Endothelial cell of umbilical vein (primary cell): ENCODE results near the gene ZNF157. TPM values are rescaled to one million over a fixed set of nuclear protein-coding genes. Genes with fewer than 3 reads are reported as not detected.

Experiments
- BruUV-seq: library from RNA; stranded (reverse); fragments of 400-500 nt; replicated peaks from 2 replicates; lab custom pipeline; 2021; lab: Mats Ljungman, UMichigan
- CTCF ChIA-PET: fragments of 300-600, 350-600 bp; sonication (Branson Sonifier 250); formaldehyde crosslinking; loops from one replicate; lab custom pipeline; 2021; ENCODE audit warnings: antibody characterized with exemption, inconsistent platforms; lab: Charles Lee
- POLR2A ChIA-PET: fragments of 300-600, 350-600 bp; sonication (Branson Sonifier 250); formaldehyde crosslinking; loops from one replicate; lab custom pipeline; 2021; ENCODE audit warnings: antibody characterized with exemption, inconsistent platforms; lab: Charles Lee
- DNase-seq: peaks from one replicate; pipeline ENCODE4 v3.0.0-alpha.2; 2011; ENCODE audit warnings: low read depth, low spot score
- FAIRE-seq: peaks from 2 replicates; lab custom pipeline; 2011; peaks lifted over from hg19 to GRCh38; lab: Jason Lieb, UNC
- H2AFZ ChIP-seq: 2 replicates; pipeline ENCODE4 v1.6.0; 2012; ENCODE audit warnings: low read depth, low read length, control low read depth, inconsistent platforms
- H3K27ac ChIP-seq: 2 replicates; pipeline ENCODE4 v1.5.1; 2011; ENCODE audit warnings: low read depth, mild to moderate bottlenecking, control low read depth, low read length, moderate library complexity; ENCODE audit not compliant: insufficient read depth
- H3K27me3 ChIP-seq, 2 experiments: 2 replicates each; pipeline versions ENCODE4 v1.6.0 to v1.6.1; 2011; ENCODE audit warnings: low read length in 2 of 2, mixed read lengths in 1 of 2; ENCODE audit not compliant: control insufficient read depth in 2 of 2, insufficient read depth in 2 of 2
- H3K36me3 ChIP-seq, 2 experiments: 2 replicates in 1 of 2; 3 replicates in 1 of 2; pipeline ENCODE4 v1.5.1; 2011; ENCODE audit warnings: low read length in 2 of 2, mild to moderate bottlenecking in 1 of 2, moderate library complexity in 1 of 2; ENCODE audit not compliant: control insufficient read depth in 2 of 2, insufficient read depth in 2 of 2; ENCODE audit errors: extremely low read depth in 1 of 2
- H3K4me1 ChIP-seq: 3 replicates; pipeline ENCODE4 v1.5.1; 2011; ENCODE audit warnings: mild to moderate bottlenecking, low read length; ENCODE audit not compliant: control insufficient read depth, insufficient read depth; ENCODE audit errors: extremely low read depth
- H3K4me2 ChIP-seq: 2 replicates; pipeline ENCODE4 v1.6.1; 2011; ENCODE audit warnings: low read length, control low read depth, mixed read lengths; ENCODE audit not compliant: insufficient read depth
- H3K4me3 ChIP-seq, 3 experiments: fragments of 200-600 bp in 1 of 3; sonication (generic), shearing (Covaris generic) in 1 of 3; replicated peaks in 1 of 3; 2 replicates each; pipeline ENCODE4 v1.5.1; 2011 to 2016; ENCODE audit warnings: control low read depth in 3 of 3, low read length in 3 of 3, mild to moderate bottlenecking in 2 of 3, inconsistent platforms in 1 of 3, low read depth in 1 of 3, moderate library complexity in 1 of 3; ENCODE audit not compliant: insufficient read depth in 1 of 3
- H3K79me2 ChIP-seq: 2 replicates; pipeline ENCODE4 v1.6.0; 2012; ENCODE audit warnings: low read length, inconsistent platforms; ENCODE audit not compliant: control insufficient read depth, insufficient read depth
- H3K9ac ChIP-seq: replicated peaks from 2 replicates; pipeline ENCODE3; 2011; ENCODE audit warnings: low read length, control low read depth; ENCODE audit not compliant: insufficient read depth; ENCODE audit errors: extremely low read depth
- H3K9me1 ChIP-seq: replicated peaks from 3 replicates; pipeline ENCODE4 v1.6.0; 2011; ENCODE audit warnings: mild to moderate bottlenecking, low read length; ENCODE audit not compliant: control insufficient read depth, insufficient read depth; ENCODE audit errors: extremely low read depth
- H3K9me3 ChIP-seq: replicated peaks from 2 replicates; pipeline ENCODE4 v1.5.1; 2012; ENCODE audit warnings: low read length, inconsistent platforms; ENCODE audit not compliant: control insufficient read depth, insufficient read depth
- H4K20me1 ChIP-seq: replicated peaks from 2 replicates; pipeline ENCODE3; 2011; ENCODE audit warnings: mild to moderate bottlenecking, low read length; ENCODE audit not compliant: control insufficient read depth, insufficient read depth; ENCODE audit errors: extremely low read depth
- EZH2 ChIP-seq: IDR thresholded peaks from 2 replicates; pipeline ENCODE4 v1.6.1; 2012; ENCODE audit warnings: borderline replicate concordance, low read depth, mild to moderate bottlenecking, moderate library complexity, low read length, inconsistent platforms; ENCODE audit not compliant: severe bottlenecking
- FOS ChIP-seq: IDR thresholded peaks from 2 replicates; pipeline ENCODE4 v1.6.1; 2011; ENCODE audit warnings: mild to moderate bottlenecking, low read length, moderate library complexity, borderline replicate concordance; ENCODE audit not compliant: insufficient read depth
- GATA2 ChIP-seq: IDR thresholded peaks from 2 replicates; pipeline ENCODE4 v1.7.0; 2011; ENCODE audit warnings: low read depth, mild to moderate bottlenecking, moderate library complexity, mixed read lengths, low read length; ENCODE audit not compliant: insufficient read length, insufficient read depth
- JUN ChIP-seq: IDR thresholded peaks from 2 replicates; pipeline ENCODE4 v1.6.1; 2011; ENCODE audit warnings: borderline replicate concordance, low read depth; ENCODE audit not compliant: insufficient read length, insufficient read depth
- MYC ChIP-seq: IDR thresholded peaks from one replicate; pipeline ENCODE4 v1.6.1; 2011; ENCODE audit warnings: mild to moderate bottlenecking, low read depth, low read length
- POLR2A ChIP-seq: IDR thresholded peaks from 2 replicates; pipeline ENCODE4 v1.6.1; 2012; ENCODE audit warnings: low read depth, mild to moderate bottlenecking, control low read depth, low read length
- POLR2AphosphoS5 ChIP-seq: IDR thresholded peaks from 2 replicates; pipeline ENCODE4 v1.6.1; 2012; ENCODE audit warnings: low read depth, mild to moderate bottlenecking, control low read depth, low read length, moderate library complexity; ENCODE audit not compliant: insufficient read depth
- dilution Hi-C: fragments of 300-500 bp; cut with MboI; formaldehyde crosslinking; loops from one replicate; pipeline ENCODE4 v1.15.0; 2019; ENCODE audit warnings: low sequenced_read_pairs; ENCODE audit not compliant: extremely low pct_ligation_motif_present
- intact Hi-C: fragments of 100-400 bp; cut with micrococcal nuclease; formaldehyde crosslinking; loops from one replicate; pipeline ENCODE4 v1.10.0; 2022
- polyA plus RNA-seq, 4 experiments: library from polyadenylated mRNA; depleted of rRNA in 3 of 4; stranded (reverse) in 3 of 4; unstranded in 1 of 4; fragments of >200 nt; gene quantifications; 2 replicates each; pipeline versions ENCODE4 v1.2.1 to v1.2.3, GENCODE V29; 2011 to 2012; ENCODE audit warnings: missing spikeins in 1 of 4
- total RNA-seq: library from RNA; stranded (reverse); gene quantifications from 2 replicates; pipeline ENCODE4 v1.2.3, GENCODE V29; 2021
- TF ChIP-seq, protein P1 (sequence below): IDR thresholded peaks from 2 replicates; pipeline ENCODE4 v1.6.1; 2011; ENCODE audit not compliant: insufficient read depth, insufficient read length
- TF ChIP-seq, protein P2 (sequence below), 2 donors: IDR thresholded peaks; 1 replicate in 1 of 2; 2 replicates in 1 of 2; pipeline ENCODE4 v1.5.1; 2011; ENCODE audit warnings: low read length in 2 of 2, mild to moderate bottlenecking in 2 of 2, moderate library complexity in 2 of 2, control low read depth in 1 of 2, inconsistent platforms in 1 of 2, low read depth in 1 of 2; ENCODE audit not compliant: insufficient read depth in 1 of 2; ENCODE audit errors: extremely low read depth in 1 of 2

Gene ZNF157
- total and polyA plus RNA-seq, 2 donors (not counting 3 experiments of a cell fraction or from before 2014, with no cell fraction given): not detected

DNA sequence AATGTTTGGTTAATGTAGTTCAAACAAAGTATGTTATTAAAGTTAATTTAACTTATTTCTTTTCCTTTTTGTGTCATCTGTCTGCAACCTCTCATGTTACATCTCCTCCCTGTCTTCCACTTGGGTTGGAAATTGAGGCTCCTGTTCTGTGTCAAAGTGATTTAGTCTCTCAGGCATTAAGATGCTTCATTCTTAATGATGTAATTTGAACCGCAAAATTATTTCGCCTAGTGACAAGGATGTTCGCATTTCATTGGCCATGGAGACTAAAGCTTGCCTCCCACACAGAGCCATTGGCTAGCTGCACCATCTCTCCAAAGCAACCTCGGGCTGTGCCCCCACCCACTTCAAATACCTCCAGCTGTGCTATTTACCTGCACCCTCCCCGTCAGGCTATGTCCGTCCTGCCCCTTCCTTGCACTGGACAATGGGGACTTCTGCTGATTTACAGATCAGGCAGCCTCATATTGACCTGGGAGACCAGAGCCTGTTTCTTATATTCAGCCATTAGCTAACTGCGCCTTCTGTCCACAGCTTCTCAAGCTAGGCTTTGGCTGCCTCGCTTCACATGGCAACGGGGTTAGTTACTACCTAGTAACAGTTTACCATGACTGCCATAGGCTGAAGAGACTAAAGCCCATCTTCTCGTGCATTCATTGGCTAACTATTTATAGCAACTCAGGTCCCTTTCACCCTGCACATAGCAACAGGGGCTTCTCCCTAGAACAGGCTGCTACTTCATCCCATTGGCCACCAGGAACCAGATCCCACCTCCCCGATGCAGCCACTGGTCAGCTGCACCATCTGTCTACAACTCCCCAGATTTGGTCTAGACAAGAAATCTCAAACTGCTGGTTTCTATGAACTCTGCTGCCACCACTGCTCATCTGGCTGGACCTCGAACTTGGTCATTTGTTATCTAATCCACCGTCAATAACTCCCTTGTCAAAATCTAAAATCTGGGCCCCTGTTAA, 8.6 kb upstream of the ZNF157 start:
- CTCF ChIA-PET: interaction anchor here (0.6 to 1.7 kb wide), 3 partner anchors 11 to 50 kb away, joined by 3 to 7 read pairs (median 3); no protein-coding TSS in a partner anchor
- H3K9me3 ChIP-seq: no peaks in the 10 kb centered on the region
- H3K9me1 ChIP-seq: no peaks in the 10 kb centered on the region
- no peaks in the 10 kb centered on the region for H3K79me2 ChIP-seq
- peaks cover 0 to 2% of the 10 kb centered on the region in 2 experiments for H3K27me3 ChIP-seq
- peak overlapping the region in 1 of 3 experiments; percentile 16 for H3K4me3 ChIP-seq
- BruUV-seq: no TSS peak
- intact Hi-C loops: loop anchor here (5.0 kb wide), 1 partner anchor 145 kb away; the partner anchor contains the start of gene CDK16
- dilution Hi-C loops: no loop called here
- POLR2A ChIA-PET: no interaction called here
- DNase-seq: peak; percentile 93
- no peak overlapping the region for H3K9ac ChIP-seq
- no peak overlapping the region for H3K4me2 ChIP-seq
- no peaks in the 10 kb centered on the region for H3K4me1 ChIP-seq
- no peaks in the 10 kb centered on the region for H4K20me1 ChIP-seq
- no peak overlapping the region for H3K27ac ChIP-seq
- H2AFZ ChIP-seq: peak overlapping the region; percentile 68
- TF ChIP-seq FOS (no peak), POLR2AphosphoS5 (no peak), JUN (no peak), GATA2 (no peak), EZH2 (no peak), POLR2A (no peak), MYC (no peak)
- TF ChIP-seq, protein P1, sequence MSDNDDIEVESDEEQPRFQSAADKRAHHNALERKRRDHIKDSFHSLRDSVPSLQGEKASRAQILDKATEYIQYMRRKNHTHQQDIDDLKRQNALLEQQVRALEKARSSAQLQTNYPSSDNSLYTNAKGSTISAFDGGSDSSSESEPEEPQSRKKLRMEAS: no peak
- TF ChIP-seq, protein P2, sequence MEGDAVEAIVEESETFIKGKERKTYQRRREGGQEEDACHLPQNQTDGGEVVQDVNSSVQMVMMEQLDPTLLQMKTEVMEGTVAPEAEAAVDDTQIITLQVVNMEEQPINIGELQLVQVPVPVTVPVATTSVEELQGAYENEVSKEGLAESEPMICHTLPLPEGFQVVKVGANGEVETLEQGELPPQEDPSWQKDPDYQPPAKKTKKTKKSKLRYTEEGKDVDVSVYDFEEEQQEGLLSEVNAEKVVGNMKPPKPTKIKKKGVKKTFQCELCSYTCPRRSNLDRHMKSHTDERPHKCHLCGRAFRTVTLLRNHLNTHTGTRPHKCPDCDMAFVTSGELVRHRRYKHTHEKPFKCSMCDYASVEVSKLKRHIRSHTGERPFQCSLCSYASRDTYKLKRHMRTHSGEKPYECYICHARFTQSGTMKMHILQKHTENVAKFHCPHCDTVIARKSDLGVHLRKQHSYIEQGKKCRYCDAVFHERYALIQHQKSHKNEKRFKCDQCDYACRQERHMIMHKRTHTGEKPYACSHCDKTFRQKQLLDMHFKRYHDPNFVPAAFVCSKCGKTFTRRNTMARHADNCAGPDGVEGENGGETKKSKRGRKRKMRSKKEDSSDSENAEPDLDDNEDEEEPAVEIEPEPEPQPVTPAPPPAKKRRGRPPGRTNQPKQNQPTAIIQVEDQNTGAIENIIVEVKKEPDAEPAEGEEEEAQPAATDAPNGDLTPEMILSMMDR (IDR thresholded peaks at IDR 0.05; ENCODE audit: extremely low read depth in 1 of 2, insufficient read depth in 1 of 2, low read depth in 1 of 2, low read length in 2 of 2): no peak
- FAIRE-seq: peak; percentile 78
- no peaks in the 10 kb centered on the region for H3K36me3 ChIP-seq
